NCI-H2029 treated with DMSO at 0.1 percent for 48 hours (cell line): Measurements from ENCODE around the gene LGALS12.

Experiments used
- DNase-seq: peaks from one replicate; lab custom pipeline; 2025; lab: John Stamatoyannopoulos, UW

LGALS12 gene

GRCh38 chr11:63560506-63561180, 54.8 kb downstream of the LGALS12 start:
- DNase-seq = no peak

GRCh38 chr11:63563201-63564055, 57.5 kb downstream of the LGALS12 start, which contains the start of gene PLAAT2:
Gene PLAAT2, minus strand, starts transcription at chr11:63563379. Its CDS starts 55 bp downstream, at chr11:63563324.
- no peak for DNase-seq

GRCh38 chr11:63564056-63564774, 58.3 kb downstream of the LGALS12 start:
- DNase-seq = no peak

GRCh38 chr11:63564784-63565350, 59.0 kb downstream of the LGALS12 start:
- DNase-seq = no peak
